ENCODE measurements around the gene PPT2.
"Not testable (repeated sequence)": the region's sequence is repeated elsewhere in the genome, so short reads cannot be mapped to it uniquely, and the experiment has no call there.

PPT2 gene

DNA sequence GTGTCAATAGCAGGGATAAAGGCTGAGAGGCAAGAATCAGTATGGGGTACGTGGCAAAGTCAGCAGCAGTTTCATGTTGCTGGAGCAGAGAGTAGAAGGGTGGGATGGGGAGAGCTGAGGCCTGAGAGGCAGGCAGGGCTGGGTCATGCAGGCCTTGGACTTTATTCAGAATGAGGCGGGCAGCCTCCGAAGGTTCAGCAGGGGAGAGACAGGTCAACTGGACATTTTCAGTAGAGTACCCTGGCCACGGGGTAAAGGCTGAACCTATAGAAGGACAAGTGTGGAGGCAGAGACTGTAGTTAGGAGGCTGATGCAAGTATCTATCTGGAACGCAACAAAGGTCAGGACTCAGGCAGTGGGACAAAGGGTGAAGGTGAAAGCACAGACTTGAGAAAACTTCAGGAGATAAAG is 56.3 kb downstream of the PPT2 start:
- TF ChIP-seq, protein P1, sequence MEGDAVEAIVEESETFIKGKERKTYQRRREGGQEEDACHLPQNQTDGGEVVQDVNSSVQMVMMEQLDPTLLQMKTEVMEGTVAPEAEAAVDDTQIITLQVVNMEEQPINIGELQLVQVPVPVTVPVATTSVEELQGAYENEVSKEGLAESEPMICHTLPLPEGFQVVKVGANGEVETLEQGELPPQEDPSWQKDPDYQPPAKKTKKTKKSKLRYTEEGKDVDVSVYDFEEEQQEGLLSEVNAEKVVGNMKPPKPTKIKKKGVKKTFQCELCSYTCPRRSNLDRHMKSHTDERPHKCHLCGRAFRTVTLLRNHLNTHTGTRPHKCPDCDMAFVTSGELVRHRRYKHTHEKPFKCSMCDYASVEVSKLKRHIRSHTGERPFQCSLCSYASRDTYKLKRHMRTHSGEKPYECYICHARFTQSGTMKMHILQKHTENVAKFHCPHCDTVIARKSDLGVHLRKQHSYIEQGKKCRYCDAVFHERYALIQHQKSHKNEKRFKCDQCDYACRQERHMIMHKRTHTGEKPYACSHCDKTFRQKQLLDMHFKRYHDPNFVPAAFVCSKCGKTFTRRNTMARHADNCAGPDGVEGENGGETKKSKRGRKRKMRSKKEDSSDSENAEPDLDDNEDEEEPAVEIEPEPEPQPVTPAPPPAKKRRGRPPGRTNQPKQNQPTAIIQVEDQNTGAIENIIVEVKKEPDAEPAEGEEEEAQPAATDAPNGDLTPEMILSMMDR (IDR thresholded peaks at IDR 0.05; ENCODE audit: insufficient read depth, low read length, missing control alignments) = no peak
- POLR2A ChIA-PET = no interaction called here
- CTCF ChIA-PET = no interaction called here
- no peak overlapping the region for H3K4me3 ChIP-seq (ENCODE audit: low read depth, low read length)
- no peak for DNase-seq (ENCODE audit: low read depth, low spot score)

GRCh38 chr6:32211432-32211831 is 57.5 kb downstream of the PPT2 start:
- CTCF ChIA-PET = interaction anchor here (1.1 kb wide), 2 partner anchors 33 to 35 kb away, joined by 3 to 5 read pairs; no protein-coding TSS in a partner anchor
- H3K4me3 ChIP-seq (ENCODE audit: low read depth, low read length); DNase-seq (ENCODE audit: low read depth, low spot score): not testable (repeated sequence)
- POLR2A ChIA-PET = interaction anchor here (0.6 kb wide), 1 partner anchor 26 kb away, joined by 3 read pairs; no protein-coding TSS in a partner anchor

DNA sequence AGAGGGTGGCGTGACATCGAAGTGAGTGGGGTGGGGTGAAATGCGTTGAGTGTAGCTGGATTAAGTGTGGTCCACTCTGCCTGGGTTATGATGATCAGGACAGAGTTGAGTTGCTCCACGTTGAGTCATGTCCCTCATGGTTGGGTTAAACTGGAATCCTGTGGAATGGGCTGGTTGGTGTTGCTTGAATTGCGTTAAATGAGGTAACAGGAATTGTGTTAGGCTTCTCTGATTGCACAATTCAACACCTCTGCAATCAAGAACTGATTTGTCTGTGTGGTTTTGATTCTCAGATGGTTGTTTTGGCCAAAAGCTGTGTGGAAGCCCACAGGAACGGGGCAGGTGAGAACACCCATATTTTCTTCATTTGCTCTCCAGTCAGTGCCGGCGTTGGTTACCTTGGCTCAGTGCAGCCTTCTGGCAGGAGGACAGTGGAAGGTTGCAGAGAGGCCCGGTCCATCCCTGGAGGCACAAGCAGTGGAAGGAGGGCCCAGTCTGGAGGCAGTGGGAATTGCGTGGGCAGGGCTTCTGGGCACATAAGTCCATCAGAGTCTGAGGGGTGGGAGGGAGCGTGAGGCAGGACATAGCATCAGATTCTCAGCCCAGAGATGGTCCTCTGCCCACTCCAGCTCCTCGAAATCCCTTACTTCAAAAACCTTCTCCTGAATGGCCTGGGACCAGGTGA is 58.3 kb downstream of the PPT2 start:
- DNase-seq (ENCODE audit: low read depth, low spot score) = no peak
- ChIA-PET POLR2A (interaction anchor here (0.6 kb wide), 1 partner anchor 25 kb away, joined by 3 read pairs; no protein-coding TSS in a partner anchor), CTCF (interaction anchor here (0.9 to 1.7 kb wide), 4 partner anchors 17 to 94 kb away, joined by 3 to 5 read pairs (median 4); no protein-coding TSS in a partner anchor)
- H3K4me3 ChIP-seq (ENCODE audit: low read depth, low read length) = no peak overlapping the region
- TF ChIP-seq, protein P1 (IDR thresholded peaks at IDR 0.05; ENCODE audit: insufficient read depth, low read length, missing control alignments) = no peak

All from AG04449 (cell line).